ENCODE measurements around the gene C4orf50.

Gene C4orf50

GRCh38 chr4:6027392-6027791, 9.2 kb upstream of the C4orf50 start:
- peaks cover 12% of the 10 kb centered on the region for H3K4me1 Mint-ChIP-seq
- no peak for TF ChIP-seq CTCF (IDR thresholded peaks at IDR 0.05)
- H3K9me3 Mint-ChIP-seq: no peaks in the 10 kb centered on the region
- no peak overlapping the region for H3K4me3 Mint-ChIP-seq
- no peaks in the 10 kb centered on the region for H3K36me3 Mint-ChIP-seq (ENCODE audit: low read depth)
- peaks cover 40% of the 10 kb centered on the region for H3K27me3 Mint-ChIP-seq (ENCODE audit: low read depth, poor library complexity)
- no peak overlapping the region for H3K27ac Mint-ChIP-seq
- no peak for DNase-seq

- DNase-seq: no peak
- no peak for TF ChIP-seq CTCF (IDR thresholded peaks at IDR 0.05)
- peaks cover 36% of the 10 kb centered on the region for H3K27me3 Mint-ChIP-seq (ENCODE audit: low read depth, poor library complexity)
Measured at GRCh38 chr4:6024313-6024960, 6.2 kb upstream of the C4orf50 start.

GRCh38 chr4:6023731-6024130, 5.5 kb upstream of the C4orf50 start:
- Mint-ChIP-seq H3K4me3 (no peak overlapping the region), H3K27ac (no peak overlapping the region), H3K36me3 (ENCODE audit: low read depth) (no peaks in the 10 kb centered on the region), H3K9me3 (no peaks in the 10 kb centered on the region), H3K4me1 (peaks cover 15% of the 10 kb centered on the region), H3K27me3 (ENCODE audit: low read depth, poor library complexity) (peaks cover 36% of the 10 kb centered on the region)
- DNase-seq: no peak
- no peak for TF ChIP-seq CTCF (IDR thresholded peaks at IDR 0.05)

More at GRCh38 chr4:6024313-6024960, 6.2 kb upstream of the C4orf50 start:
- Mint-ChIP-seq H3K36me3 (ENCODE audit: low read depth) (no peaks in the 10 kb centered on the region), H3K27ac (no peak overlapping the region), H3K9me3 (no peaks in the 10 kb centered on the region), H3K4me1 (peaks cover 11% of the 10 kb centered on the region), H3K4me3 (no peak overlapping the region)

GRCh38 chr4:6022607-6023288, 4.5 kb upstream of the C4orf50 start:
- H3K4me1 Mint-ChIP-seq: peaks cover 15% of the 10 kb centered on the region
- H3K36me3 Mint-ChIP-seq (ENCODE audit: low read depth): no peaks in the 10 kb centered on the region
- no peak overlapping the region for H3K4me3 Mint-ChIP-seq
- H3K9me3 Mint-ChIP-seq: no peaks in the 10 kb centered on the region
- peaks cover 43% of the 10 kb centered on the region for H3K27me3 Mint-ChIP-seq (ENCODE audit: low read depth, poor library complexity)
- no peak for TF ChIP-seq CTCF (IDR thresholded peaks at IDR 0.05)
- no peak overlapping the region for H3K27ac Mint-ChIP-seq
- no peak for DNase-seq

GRCh38 chr4:6021831-6022606, 3.8 kb upstream of the C4orf50 start:
- TF ChIP-seq CTCF (IDR thresholded peaks at IDR 0.05): no peak
- no peak for DNase-seq
- Mint-ChIP-seq H3K27ac (no peak overlapping the region), H3K27me3 (ENCODE audit: low read depth, poor library complexity) (peaks cover 43% of the 10 kb centered on the region), H3K4me3 (no peak overlapping the region), H3K36me3 (ENCODE audit: low read depth) (no peaks in the 10 kb centered on the region), H3K4me1 (peaks cover 15% of the 10 kb centered on the region), H3K9me3 (no peaks in the 10 kb centered on the region)

Data from nephron progenitor cell (in vitro differentiated cells).